ENCODE results near the gene FANCI. TPM values are rescaled to one million over a fixed set of nuclear protein-coding genes. Genes with fewer than 3 reads are reported as not detected.
A peak's percentile ranks its signal among the peaks of the same experiment; 100 is the strongest.

The FANCI gene
- 15.9 TPM for polyA plus RNA-seq (2012; ENCODE audit: insufficient read length, low read depth)

GRCh38 chr15:89243691-89244573 is at the start of gene FANCI:
Gene FANCI (plus strand): TSS chr15:89243979. CDS start chr15:89247648, 3,669 bp downstream.
- TF ChIP-seq POLR2AphosphoS5 (IDR thresholded peaks at IDR 0.05; ENCODE audit: low read depth, low read length) (peak; percentile 58; the same call in 1 of the 2 replicates), FOXP2 (optimal IDR thresholded peaks at IDR 0.05; ENCODE audit: borderline replicate concordance, extremely low read depth, extremely low read length, insufficient read depth) (peak; percentile 81), SIN3A (IDR thresholded peaks at IDR 0.05; ENCODE audit: borderline replicate concordance, insufficient read depth, low read length) (peak; percentile 87; the same call in 1 of the 2 replicates), TAF1 (IDR thresholded peaks at IDR 0.05; ENCODE audit: borderline replicate concordance, insufficient read depth, low read length) (no peak)
- TF ChIP-seq, protein P1, sequence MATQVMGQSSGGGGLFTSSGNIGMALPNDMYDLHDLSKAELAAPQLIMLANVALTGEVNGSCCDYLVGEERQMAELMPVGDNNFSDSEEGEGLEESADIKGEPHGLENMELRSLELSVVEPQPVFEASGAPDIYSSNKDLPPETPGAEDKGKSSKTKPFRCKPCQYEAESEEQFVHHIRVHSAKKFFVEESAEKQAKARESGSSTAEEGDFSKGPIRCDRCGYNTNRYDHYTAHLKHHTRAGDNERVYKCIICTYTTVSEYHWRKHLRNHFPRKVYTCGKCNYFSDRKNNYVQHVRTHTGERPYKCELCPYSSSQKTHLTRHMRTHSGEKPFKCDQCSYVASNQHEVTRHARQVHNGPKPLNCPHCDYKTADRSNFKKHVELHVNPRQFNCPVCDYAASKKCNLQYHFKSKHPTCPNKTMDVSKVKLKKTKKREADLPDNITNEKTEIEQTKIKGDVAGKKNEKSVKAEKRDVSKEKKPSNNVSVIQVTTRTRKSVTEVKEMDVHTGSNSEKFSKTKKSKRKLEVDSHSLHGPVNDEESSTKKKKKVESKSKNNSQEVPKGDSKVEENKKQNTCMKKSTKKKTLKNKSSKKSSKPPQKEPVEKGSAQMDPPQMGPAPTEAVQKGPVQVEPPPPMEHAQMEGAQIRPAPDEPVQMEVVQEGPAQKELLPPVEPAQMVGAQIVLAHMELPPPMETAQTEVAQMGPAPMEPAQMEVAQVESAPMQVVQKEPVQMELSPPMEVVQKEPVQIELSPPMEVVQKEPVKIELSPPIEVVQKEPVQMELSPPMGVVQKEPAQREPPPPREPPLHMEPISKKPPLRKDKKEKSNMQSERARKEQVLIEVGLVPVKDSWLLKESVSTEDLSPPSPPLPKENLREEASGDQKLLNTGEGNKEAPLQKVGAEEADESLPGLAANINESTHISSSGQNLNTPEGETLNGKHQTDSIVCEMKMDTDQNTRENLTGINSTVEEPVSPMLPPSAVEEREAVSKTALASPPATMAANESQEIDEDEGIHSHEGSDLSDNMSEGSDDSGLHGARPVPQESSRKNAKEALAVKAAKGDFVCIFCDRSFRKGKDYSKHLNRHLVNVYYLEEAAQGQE (IDR thresholded peaks at IDR 0.05; ENCODE audit: insufficient read depth in 1 of 2, low read depth in 2 of 2, low read length in 2 of 2), result no peak

- TF ChIP-seq SIN3A (IDR thresholded peaks at IDR 0.05; ENCODE audit: borderline replicate concordance, insufficient read depth, low read length) (no peak), POLR2AphosphoS5 (IDR thresholded peaks at IDR 0.05; ENCODE audit: low read depth, low read length) (no peak), TAF1 (IDR thresholded peaks at IDR 0.05; ENCODE audit: borderline replicate concordance, insufficient read depth, low read length) (no peak), FOXP2 (optimal IDR thresholded peaks at IDR 0.05; ENCODE audit: borderline replicate concordance, extremely low read depth, extremely low read length, insufficient read depth) (no peak)
- TF ChIP-seq, protein P1 (IDR thresholded peaks at IDR 0.05; ENCODE audit: insufficient read depth in 1 of 2, low read depth in 2 of 2, low read length in 2 of 2), result no peak
Measured at GRCh38 chr15:89194608-89195007, 49.2 kb upstream of the FANCI start.

DNA sequence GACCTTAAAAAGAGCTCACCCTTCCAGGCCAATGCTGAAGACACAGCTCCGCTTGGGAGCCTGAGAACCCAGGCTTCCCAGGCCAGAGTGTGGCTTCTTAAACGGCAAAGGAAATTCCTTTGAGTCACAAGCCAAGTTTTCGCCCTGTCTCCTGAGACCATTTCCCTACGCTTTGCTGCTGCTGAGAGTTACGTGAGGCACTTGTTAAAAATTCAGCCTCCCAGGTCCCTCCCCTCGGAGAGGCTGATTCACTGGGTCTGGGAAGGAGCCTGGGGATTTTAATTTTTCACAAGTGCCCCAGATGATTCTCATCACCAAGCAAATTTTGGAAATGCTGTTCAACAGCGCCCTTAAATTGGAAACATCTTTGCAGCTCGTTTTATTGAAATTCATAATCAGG is 47.9 kb upstream of the FANCI start:
- TF ChIP-seq TAF1 (IDR thresholded peaks at IDR 0.05; ENCODE audit: borderline replicate concordance, insufficient read depth, low read length) (no peak), FOXP2 (optimal IDR thresholded peaks at IDR 0.05; ENCODE audit: borderline replicate concordance, extremely low read depth, extremely low read length, insufficient read depth) (no peak)

GRCh38 chr15:89196241-89196640 is 47.5 kb upstream of the FANCI start:
- TF ChIP-seq POLR2AphosphoS5 (IDR thresholded peaks at IDR 0.05; ENCODE audit: low read depth, low read length) (no peak), FOXP2 (optimal IDR thresholded peaks at IDR 0.05; ENCODE audit: borderline replicate concordance, extremely low read depth, extremely low read length, insufficient read depth) (no peak)
- TF ChIP-seq, protein P1 (IDR thresholded peaks at IDR 0.05; ENCODE audit: insufficient read depth in 1 of 2, low read depth in 2 of 2, low read length in 2 of 2), result no peak

- TF ChIP-seq SIN3A (IDR thresholded peaks at IDR 0.05; ENCODE audit: borderline replicate concordance, insufficient read depth, low read length), result no peak
- TF ChIP-seq, protein P1 (IDR thresholded peaks at IDR 0.05; ENCODE audit: insufficient read depth in 1 of 2, low read depth in 2 of 2, low read length in 2 of 2), result no peak
- no peak for TF ChIP-seq FOXP2 (optimal IDR thresholded peaks at IDR 0.05; ENCODE audit: borderline replicate concordance, extremely low read depth, extremely low read length, insufficient read depth)
- TF ChIP-seq TAF1 (IDR thresholded peaks at IDR 0.05; ENCODE audit: borderline replicate concordance, insufficient read depth, low read length), result no peak
- no peak for TF ChIP-seq POLR2AphosphoS5 (IDR thresholded peaks at IDR 0.05; ENCODE audit: low read depth, low read length)
Measured at GRCh38 chr15:89196994-89197393, 46.8 kb upstream of the FANCI start.
